Activated T-cell treated with anti-CD3 and anti-CD28 coated beads, Interleukin-2, amount 50 U/mL, for 1 hour (primary cell): ENCODE data around the gene BRSK2.

Source experiments
- DNase-seq: peaks from one replicate; pipeline ENCODE4 v3.0.0-alpha.2; 2020

The BRSK2 gene

GRCh38 chr11:1377231-1377780, 12.4 kb upstream of the BRSK2 start:
- DNase-seq = no peak

DNA sequence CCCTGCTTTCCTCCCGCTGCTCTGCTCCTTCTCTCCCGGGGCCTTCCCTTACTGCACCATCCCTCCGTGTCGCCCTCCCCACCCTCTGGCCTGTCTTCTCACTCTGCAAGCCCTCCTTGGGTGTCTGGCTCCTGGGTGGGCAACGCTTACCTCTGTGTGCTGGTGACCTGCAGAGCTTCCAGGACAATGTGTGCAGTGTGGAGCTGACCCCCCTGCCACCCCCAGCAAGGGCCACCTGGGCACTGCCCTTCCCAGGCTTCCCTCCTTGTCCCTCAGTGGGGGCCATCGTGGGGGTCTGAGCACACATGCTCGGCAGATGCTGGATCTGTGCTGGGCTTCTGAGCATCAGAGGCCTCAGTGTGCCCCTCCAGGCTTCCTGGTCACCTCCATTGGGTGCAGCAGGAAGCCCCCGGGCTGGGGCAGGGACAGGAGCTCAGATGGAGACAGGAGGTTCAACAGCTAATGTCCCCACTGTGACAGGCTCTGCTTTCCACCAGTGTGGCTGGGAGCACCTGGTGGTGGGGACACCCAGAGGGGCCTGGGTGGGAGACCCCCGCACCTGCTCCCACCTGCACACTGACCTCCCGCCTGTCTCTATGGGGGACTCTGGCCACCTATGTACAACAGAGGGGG, 7.8 kb upstream of the BRSK2 start:
- DNase-seq = no peak

- peak; percentile 37 for DNase-seq
Measured at GRCh38 chr11:1382429-1382828, 7.3 kb upstream of the BRSK2 start.

- DNase-seq = peak; percentile 83
Measured at GRCh38 chr11:1382831-1383607, 6.7 kb upstream of the BRSK2 start.

- no peak for DNase-seq
Measured at GRCh38 chr11:1384199-1384970, 5.3 kb upstream of the BRSK2 start.

GRCh38 chr11:1387521-1387920, 2.2 kb upstream of the BRSK2 start:
- no peak for DNase-seq

GRCh38 chr11:1387961-1388762, 1.6 kb upstream of the BRSK2 start:
- DNase-seq = no peak

- DNase-seq = no peak
Measured at GRCh38 chr11:1388763-1389102, 1.0 kb upstream of the BRSK2 start.

DNA sequence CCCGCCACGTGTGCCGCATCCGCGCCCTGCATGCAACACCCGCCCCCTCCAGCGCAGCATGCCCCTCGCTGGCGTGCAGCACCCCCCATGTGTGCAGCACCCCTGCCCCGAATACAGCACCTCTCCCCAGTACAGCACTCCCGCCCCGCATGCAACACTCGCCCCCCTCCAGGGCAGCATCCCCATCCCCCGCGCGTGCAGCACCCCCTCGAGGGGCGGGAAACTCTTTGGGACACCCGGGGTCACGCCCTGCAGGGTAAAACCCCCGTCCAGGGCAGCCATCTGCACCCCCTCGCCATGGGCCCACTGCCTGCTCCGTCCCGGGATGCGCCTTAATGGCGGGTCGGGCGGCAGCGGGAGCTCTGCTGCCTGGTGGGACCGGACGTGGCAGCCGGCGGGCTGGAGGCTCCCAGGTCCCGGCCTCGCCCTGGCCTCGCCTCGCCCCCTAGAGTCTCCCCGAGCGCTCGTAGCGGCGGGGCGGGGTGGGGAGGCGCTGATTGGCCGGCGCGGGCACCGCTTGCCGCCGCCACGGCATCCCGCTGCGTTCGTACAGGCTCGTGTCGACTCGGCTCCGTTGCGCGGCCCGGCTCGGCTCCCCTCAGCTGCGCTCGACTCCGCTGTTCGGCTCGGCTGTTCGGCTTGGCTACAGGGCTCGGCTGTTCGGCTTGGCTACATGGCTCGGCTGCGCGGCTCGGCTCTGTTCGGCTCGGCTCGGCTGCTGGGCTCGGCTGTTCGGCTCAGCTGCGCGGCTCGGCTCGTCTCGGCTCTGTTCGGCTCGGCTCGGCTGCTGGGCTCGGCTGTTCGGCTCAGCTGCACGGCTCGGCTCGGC, 417 bp upstream of the BRSK2 start:
- peak; percentile 97 for DNase-seq

- no peak for DNase-seq
Measured at GRCh38 chr11:1390569-1391164, 933 bp downstream of the BRSK2 start.

DNA sequence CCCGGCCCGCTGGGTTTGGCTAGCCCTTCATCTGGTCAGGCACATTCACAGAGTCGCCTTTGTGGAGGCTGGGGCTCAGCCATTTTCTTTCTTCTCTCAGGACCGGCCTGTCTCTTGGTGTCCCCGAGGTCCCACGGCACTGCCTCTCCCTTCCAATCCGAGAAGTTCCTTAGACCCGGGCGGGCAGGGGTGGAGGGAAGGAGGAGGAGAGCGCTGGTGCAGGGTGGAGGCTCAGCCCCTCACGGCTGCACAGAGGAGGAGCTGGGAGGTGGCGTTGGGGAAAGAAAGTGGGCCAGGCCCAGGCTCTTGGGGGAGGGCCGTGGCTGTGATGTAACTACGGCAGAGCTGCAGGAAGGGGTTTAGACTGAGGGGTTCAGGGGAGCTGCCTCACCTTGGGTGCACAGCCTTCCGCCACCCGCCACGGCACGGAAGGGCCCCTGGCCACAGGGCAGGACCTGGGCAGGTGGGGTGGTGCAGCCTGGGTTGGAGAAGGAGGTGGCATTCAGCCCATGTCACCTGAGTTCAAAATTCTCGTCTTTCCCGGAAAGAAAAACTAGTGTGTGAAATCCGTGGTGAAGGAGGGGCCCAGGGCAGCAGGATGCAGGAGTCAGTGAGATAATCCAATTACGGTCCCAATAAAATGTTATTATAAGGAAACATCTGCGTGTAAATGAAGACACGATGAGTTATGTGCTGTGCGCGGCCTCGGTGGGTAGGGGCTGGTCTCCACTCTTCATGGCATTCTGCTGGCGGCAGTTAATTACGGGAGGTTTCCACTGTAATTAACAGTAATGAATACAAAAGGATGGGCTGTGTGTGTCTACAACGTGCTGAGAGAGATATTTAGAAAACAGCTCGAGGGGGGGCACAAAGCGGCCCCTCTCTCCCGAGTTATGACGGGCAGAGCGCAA, 1.7 kb downstream of the BRSK2 start:
- DNase-seq = no peak

GRCh38 chr11:1392111-1392510, 2.4 kb downstream of the BRSK2 start:
- no peak for DNase-seq

DNA sequence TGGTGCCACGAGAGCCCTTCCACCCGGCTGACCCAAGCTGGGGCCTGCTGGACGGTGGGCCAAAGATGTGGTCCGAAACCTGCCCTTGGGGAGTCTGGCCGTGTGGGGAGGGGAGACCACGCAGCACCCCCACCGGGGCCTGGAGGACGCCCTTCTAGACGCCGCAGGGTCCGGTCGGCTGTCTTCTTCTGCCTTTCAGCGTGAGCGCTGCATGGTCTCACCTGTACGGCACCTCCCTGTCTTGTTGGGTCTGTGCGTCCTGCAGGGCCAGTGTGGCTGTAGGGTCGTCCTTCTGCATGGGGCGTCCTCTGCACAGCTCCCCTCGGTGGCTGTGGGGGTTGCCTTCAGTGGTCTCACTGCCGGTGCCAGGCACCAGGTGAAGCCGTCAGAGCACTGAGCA, 2.8 kb downstream of the BRSK2 start:
- DNase-seq = no peak

- DNase-seq = no peak
Measured at GRCh38 chr11:1393038-1393710, 3.4 kb downstream of the BRSK2 start.

DNA sequence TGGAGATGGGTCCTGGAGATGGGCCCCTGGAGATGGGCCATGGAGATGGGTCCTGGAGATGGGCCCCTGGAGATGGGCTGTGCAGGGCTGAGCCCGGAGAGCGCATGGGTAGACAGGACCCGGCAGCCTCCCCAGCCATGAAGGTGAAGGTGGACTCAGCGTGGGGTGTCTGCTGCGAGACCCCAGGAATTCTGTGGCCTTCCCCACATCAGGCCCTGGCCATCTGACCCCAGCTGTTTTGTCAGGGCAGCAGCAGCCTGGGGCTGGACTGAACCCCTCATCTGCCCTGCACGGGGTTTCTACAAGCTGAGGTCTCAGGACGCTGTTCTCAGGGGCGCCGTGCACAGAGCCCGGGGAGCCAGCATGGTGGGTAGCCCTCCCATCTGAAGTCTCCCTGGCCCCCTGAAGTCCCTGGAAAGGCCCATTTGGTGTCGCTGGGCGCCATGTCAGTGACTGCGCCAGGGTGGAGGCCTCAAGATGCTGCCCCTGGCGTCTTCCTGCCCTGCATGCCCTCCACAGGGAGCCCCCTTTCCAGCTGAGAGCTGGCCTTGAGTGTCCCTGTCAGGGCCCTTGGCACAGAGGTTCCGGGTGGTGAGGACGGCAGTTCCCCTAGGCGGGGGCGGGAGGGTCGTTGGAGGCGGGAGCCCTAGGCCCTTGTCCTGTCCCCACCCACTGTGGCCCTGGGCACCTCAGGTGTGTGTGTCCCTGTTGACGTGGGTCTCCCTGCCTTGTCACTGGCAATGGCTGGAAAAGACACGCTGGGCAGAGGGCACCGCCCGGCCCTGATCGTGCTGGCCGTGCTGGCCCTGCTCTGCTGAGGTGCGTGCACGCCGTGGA, 5.4 kb downstream of the BRSK2 start:
- no peak for DNase-seq

DNA sequence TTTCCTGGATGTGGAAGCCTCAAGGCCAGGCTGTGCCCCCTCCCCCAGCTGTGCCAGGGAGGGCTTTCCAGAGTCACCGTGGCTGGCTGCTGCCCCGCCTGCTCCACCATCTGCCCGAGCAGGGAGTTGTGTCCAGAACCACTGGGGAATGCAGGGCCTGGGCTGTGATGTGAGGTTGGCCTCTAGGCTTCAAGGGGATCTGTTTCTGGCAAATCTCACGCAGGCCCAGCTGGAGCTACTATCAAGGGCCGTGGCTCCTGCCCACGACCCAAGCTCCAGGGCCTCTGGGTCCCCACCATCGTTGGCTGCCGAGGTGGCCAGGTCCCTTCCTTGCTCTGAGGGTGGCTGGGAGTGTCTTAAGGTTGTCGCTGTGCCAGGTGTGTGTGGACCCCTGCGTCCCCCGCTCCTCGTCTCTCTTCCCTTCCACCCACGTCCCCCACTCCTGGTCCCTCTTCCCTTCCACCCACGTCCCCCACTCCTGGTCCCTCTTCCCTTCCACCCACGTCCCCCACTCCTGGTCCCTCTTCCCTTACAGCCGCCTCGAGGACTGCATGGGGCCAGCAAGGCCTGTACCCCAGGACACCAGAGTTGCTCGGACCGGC, 6.1 kb downstream of the BRSK2 start:
- DNase-seq = no peak

GRCh38 chr11:1396375-1396841, 6.7 kb downstream of the BRSK2 start:
- DNase-seq = no peak

- no peak for DNase-seq
Measured at GRCh38 chr11:1397146-1397861, 7.6 kb downstream of the BRSK2 start.
